ENCODE measurements around the gene SCLY. TPM values are rescaled to one million over a fixed set of nuclear protein-coding genes. Genes with fewer than 3 reads are reported as not detected.

The SCLY gene
- total and polyA plus RNA-seq, 2 of the 13 experiments (the other 11 are each of a cell fraction or from before 2014, with no cell fraction given), result 27.9 to 38.6 TPM

- TF ChIP-seq, protein P1, sequence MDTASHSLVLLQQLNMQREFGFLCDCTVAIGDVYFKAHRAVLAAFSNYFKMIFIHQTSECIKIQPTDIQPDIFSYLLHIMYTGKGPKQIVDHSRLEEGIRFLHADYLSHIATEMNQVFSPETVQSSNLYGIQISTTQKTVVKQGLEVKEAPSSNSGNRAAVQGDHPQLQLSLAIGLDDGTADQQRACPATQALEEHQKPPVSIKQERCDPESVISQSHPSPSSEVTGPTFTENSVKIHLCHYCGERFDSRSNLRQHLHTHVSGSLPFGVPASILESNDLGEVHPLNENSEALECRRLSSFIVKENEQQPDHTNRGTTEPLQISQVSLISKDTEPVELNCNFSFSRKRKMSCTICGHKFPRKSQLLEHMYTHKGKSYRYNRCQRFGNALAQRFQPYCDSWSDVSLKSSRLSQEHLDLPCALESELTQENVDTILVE (CRISPR knock-in tag; IDR thresholded peaks at IDR 0.05), result no peak
- no peak for TF ChIP-seq CTCF (CRISPR knock-in tag; IDR thresholded peaks at IDR 0.05)
- TF ChIP-seq DDIT3 (CRISPR knock-in tag; IDR thresholded peaks at IDR 0.05), result no peak
- TF ChIP-seq, protein P2, sequence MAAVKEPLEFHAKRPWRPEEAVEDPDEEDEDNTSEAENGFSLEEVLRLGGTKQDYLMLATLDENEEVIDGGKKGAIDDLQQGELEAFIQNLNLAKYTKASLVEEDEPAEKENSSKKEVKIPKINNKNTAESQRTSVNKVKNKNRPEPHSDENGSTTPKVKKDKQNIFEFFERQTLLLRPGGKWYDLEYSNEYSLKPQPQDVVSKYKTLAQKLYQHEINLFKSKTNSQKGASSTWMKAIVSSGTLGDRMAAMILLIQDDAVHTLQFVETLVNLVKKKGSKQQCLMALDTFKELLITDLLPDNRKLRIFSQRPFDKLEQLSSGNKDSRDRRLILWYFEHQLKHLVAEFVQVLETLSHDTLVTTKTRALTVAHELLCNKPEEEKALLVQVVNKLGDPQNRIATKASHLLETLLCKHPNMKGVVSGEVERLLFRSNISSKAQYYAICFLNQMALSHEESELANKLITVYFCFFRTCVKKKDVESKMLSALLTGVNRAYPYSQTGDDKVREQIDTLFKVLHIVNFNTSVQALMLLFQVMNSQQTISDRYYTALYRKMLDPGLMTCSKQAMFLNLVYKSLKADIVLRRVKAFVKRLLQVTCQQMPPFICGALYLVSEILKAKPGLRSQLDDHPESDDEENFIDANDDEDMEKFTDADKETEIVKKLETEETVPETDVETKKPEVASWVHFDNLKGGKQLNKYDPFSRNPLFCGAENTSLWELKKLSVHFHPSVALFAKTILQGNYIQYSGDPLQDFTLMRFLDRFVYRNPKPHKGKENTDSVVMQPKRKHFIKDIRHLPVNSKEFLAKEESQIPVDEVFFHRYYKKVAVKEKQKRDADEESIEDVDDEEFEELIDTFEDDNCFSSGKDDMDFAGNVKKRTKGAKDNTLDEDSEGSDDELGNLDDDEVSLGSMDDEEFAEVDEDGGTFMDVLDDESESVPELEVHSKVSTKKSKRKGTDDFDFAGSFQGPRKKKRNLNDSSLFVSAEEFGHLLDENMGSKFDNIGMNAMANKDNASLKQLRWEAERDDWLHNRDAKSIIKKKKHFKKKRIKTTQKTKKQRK (IDR thresholded peaks at IDR 0.05; ENCODE audit: low read length), result no peak
- peak; percentile 77 for TF ChIP-seq HNF4A (CRISPR knock-in tag; IDR thresholded peaks at IDR 0.05)
- TF ChIP-seq HOXA3 (CRISPR knock-in tag; IDR thresholded peaks at IDR 0.05), result peak; percentile 50; the same call in 1 of the 2 replicates
- TF ChIP-seq HNRNPH1 (optimal IDR thresholded peaks at IDR 0.05; ENCODE audit: low read depth, low read length), result no peak
- no peak for TF ChIP-seq POLR2AphosphoS2 (IDR thresholded peaks at IDR 0.05; ENCODE audit: low read depth, low read length)
- TF ChIP-seq MTA3 (CRISPR knock-in tag; IDR thresholded peaks at IDR 0.05), result no peak
- no peak for TF ChIP-seq ZBTB2 (CRISPR knock-in tag; IDR thresholded peaks at IDR 0.05; ENCODE audit: low read depth)
- TF ChIP-seq HMG20B (CRISPR knock-in tag; conservative IDR thresholded peaks at IDR 0.05), result no peak
- TF ChIP-seq ZNF207 (IDR thresholded peaks at IDR 0.05; ENCODE audit: borderline replicate concordance), result no peak
- no peak for TF ChIP-seq NR2F6 (IDR thresholded peaks at IDR 0.05)
- no peak for TF ChIP-seq NR2F6 (CRISPR knock-in tag; IDR thresholded peaks at IDR 0.05)
- no peak for TF ChIP-seq HOXA7 (CRISPR knock-in tag; IDR thresholded peaks at IDR 0.05)
- TF ChIP-seq LRRFIP1 (CRISPR knock-in tag; conservative IDR thresholded peaks at IDR 0.05), result no peak
- no peak for TF ChIP-seq RNF2 (conservative IDR thresholded peaks at IDR 0.05; ENCODE audit: low read depth)
- no peak for TF ChIP-seq ZNF138 (CRISPR knock-in tag; IDR thresholded peaks at IDR 0.05; ENCODE audit: low read depth)
- TF ChIP-seq ZMYM4 (CRISPR knock-in tag; IDR thresholded peaks at IDR 0.05), result 0 out of 2 replicates have a peak, but pooled peaks have one; percentile 42
- TF ChIP-seq SPEN (CRISPR knock-in tag; IDR thresholded peaks at IDR 0.05; ENCODE audit: low read depth), result no peak
- TF ChIP-seq ZNF263 (CRISPR knock-in tag; IDR thresholded peaks at IDR 0.05), result peak; percentile 73
- TF ChIP-seq ISX (CRISPR knock-in tag; conservative IDR thresholded peaks at IDR 0.05), result no peak
These were observed 30.9 kb upstream of the SCLY start (continued) for GRCh38 chr2:238029853-238030252.
